NCI-H1694 treated with DMSO at 0.1 percent for 48 hours (cell line): ENCODE results near the gene HIVEP3.

Source experiments
- DNase-seq: peaks from one replicate; lab custom pipeline; 2025; lab: John Stamatoyannopoulos, UW

HIVEP3 gene

GRCh38 chr1:41920658-41921057 is 1.9 kb upstream of the HIVEP3 start:
- DNase-seq, result no peak

- DNase-seq, result no peak
Measured at GRCh38 chr1:41919764-41920397, 1.2 kb upstream of the HIVEP3 start.

GRCh38 chr1:41919131-41919530 is 409 bp upstream of the HIVEP3 start:
- no peak for DNase-seq

- DNase-seq, result no peak
Measured at GRCh38 chr1:41917835-41918449, 780 bp downstream of the HIVEP3 start.

- DNase-seq, result no peak
Measured at GRCh38 chr1:41917076-41917475, 1.6 kb downstream of the HIVEP3 start.

GRCh38 chr1:41915786-41916571 is 2.7 kb downstream of the HIVEP3 start:
- DNase-seq, result no peak

- DNase-seq, result no peak
Measured at GRCh38 chr1:41914516-41914915, 4.2 kb downstream of the HIVEP3 start.

GRCh38 chr1:41913014-41913413 is 5.7 kb downstream of the HIVEP3 start:
- no peak for DNase-seq

GRCh38 chr1:41908288-41908895 is 10.3 kb downstream of the HIVEP3 start:
- no peak for DNase-seq

- DNase-seq, result no peak
Measured at GRCh38 chr1:41907446-41907845, 11.3 kb downstream of the HIVEP3 start.

GRCh38 chr1:41906943-41907342 is 11.8 kb downstream of the HIVEP3 start:
- DNase-seq, result no peak

GRCh38 chr1:41905093-41905675 is 13.5 kb downstream of the HIVEP3 start:
- DNase-seq, result no peak

GRCh38 chr1:41902664-41903063 is 16.1 kb downstream of the HIVEP3 start:
- DNase-seq, result no peak

- no peak for DNase-seq
Measured at GRCh38 chr1:41902159-41902577, 16.6 kb downstream of the HIVEP3 start.

- no peak for DNase-seq
Measured at GRCh38 chr1:41901551-41901950, 17.2 kb downstream of the HIVEP3 start.

- no peak for DNase-seq
Measured at GRCh38 chr1:41900603-41901444, 17.9 kb downstream of the HIVEP3 start.

GRCh38 chr1:41898191-41898713 is 20.5 kb downstream of the HIVEP3 start:
- DNase-seq, result no peak

- no peak for DNase-seq
Measured at GRCh38 chr1:41895552-41895951, 23.2 kb downstream of the HIVEP3 start.

- no peak for DNase-seq
Measured at GRCh38 chr1:41894808-41895483, 23.8 kb downstream of the HIVEP3 start.

GRCh38 chr1:41894101-41894807 is 24.5 kb downstream of the HIVEP3 start:
- no peak for DNase-seq
